ENCODE results near the gene CEND1. TPM values are rescaled to one million over a fixed set of nuclear protein-coding genes. Genes with fewer than 3 reads are reported as not detected.

CEND1 gene
- total and polyA plus RNA-seq, 2 of the 4 experiments (the other 2 are of a cell fraction) = 0.90 to 4.0 TPM

GRCh38 chr11:766936-767210 lies 23.0 kb downstream of the CEND1 start:
- CTCF ChIA-PET = no interaction called here
- H3K9me3 ChIP-seq (ENCODE audit: control insufficient read depth, insufficient read depth, low read length) = no peaks in the 10 kb centered on the region
- no peak overlapping the region for H2BK5ac ChIP-seq (ENCODE audit: low read depth, low read length, poor library complexity, severe bottlenecking)
- no peak overlapping the region for H2AK9ac ChIP-seq (replicated peaks; ENCODE audit: low read depth, low read length, poor library complexity)
- no peak overlapping the region for H3K14ac ChIP-seq (replicated peaks; ENCODE audit: low read depth, low read length)
- no peak overlapping the region for H3K4me3 ChIP-seq (ENCODE audit: insufficient read depth, low read depth, low read length)
- H3K9me1 ChIP-seq (ENCODE audit: insufficient read depth, low read length) = peaks cover 3% of the 10 kb centered on the region; the same call in 1 of the 2 replicates
- no peak overlapping the region for H3K27ac ChIP-seq (ENCODE audit: insufficient read depth, low read length)
- no peak overlapping the region for H3K4me2 ChIP-seq (ENCODE audit: low read depth, low read length)
- H2BK20ac ChIP-seq (ENCODE audit: low read depth, low read length) = no peak overlapping the region
- H3K9ac ChIP-seq (ENCODE audit: low read depth, low read length) = no peak overlapping the region
- DNase-seq (no peak), ATAC-seq (ENCODE audit: low read depth) (no peak)
- no peak for TF ChIP-seq MXI1 (IDR thresholded peaks at IDR 0.05; ENCODE audit: borderline replicate concordance, low read depth, low read length)
- no peak for TF ChIP-seq NFE2L2 (IDR thresholded peaks at IDR 0.05; ENCODE audit: low read depth, low read length)
- TF ChIP-seq CEBPB (IDR thresholded peaks at IDR 0.05; ENCODE audit: low read depth, low read length) = no peak
- TF ChIP-seq BHLHE40 (IDR thresholded peaks at IDR 0.05; ENCODE audit: low read depth, low read length) = no peak
- TF ChIP-seq ELK1 (IDR thresholded peaks at IDR 0.05; ENCODE audit: borderline replicate concordance, low read depth, low read length) = no peak
- TF ChIP-seq CTCF (conservative IDR thresholded peaks at IDR 0.05; ENCODE audit: low read depth, low read length) = no peak
- no peak for TF ChIP-seq CHD1 (IDR thresholded peaks at IDR 0.05; ENCODE audit: low read depth, low read length)
- TF ChIP-seq RFX5 (IDR thresholded peaks at IDR 0.05; ENCODE audit: low read depth, low read length) = no peak
- TF ChIP-seq POLR2A (IDR thresholded peaks at IDR 0.05; ENCODE audit: low read depth, low read length) = no peak
- no peak for TF ChIP-seq FOS (IDR thresholded peaks at IDR 0.05; ENCODE audit: low read depth, low read length)
- no peak for TF ChIP-seq MAFK (IDR thresholded peaks at IDR 0.05; ENCODE audit: low read depth, low read length)
- no peak for TF ChIP-seq SMC3 (IDR thresholded peaks at IDR 0.05; ENCODE audit: low read depth, low read length)
- TF ChIP-seq USF2 (IDR thresholded peaks at IDR 0.05; ENCODE audit: low read depth, low read length) = no peak
- TF ChIP-seq MAZ (IDR thresholded peaks at IDR 0.05; ENCODE audit: borderline replicate concordance, low read depth, low read length) = no peak
- in situ Hi-C loops (cut with MboI; ENCODE audit: low sequenced_read_pairs) (no loop called here), dilution Hi-C loops (cut with HindIII; ENCODE audit: low sequenced_read_pairs, unreplicated experiment) (no loop called here), intact Hi-C loops (cut with micrococcal nuclease) (no loop called here)
- POLR2A ChIA-PET (ENCODE audit: unreplicated experiment) = no interaction called here
- H3K4me1 ChIP-seq (ENCODE audit: control insufficient read depth, insufficient read depth, low read length) = peaks cover 5% of the 10 kb centered on the region
- H3K36me3 ChIP-seq (ENCODE audit: control insufficient read depth, insufficient read depth, low read length) = peaks cover 66% of the 10 kb centered on the region
- H3K56ac ChIP-seq (ENCODE audit: extremely low read depth, insufficient read depth, low read length) = no peak overlapping the region
- no CpG with 5 or more reads among the region's 2 CpGs for WGBS, 2 experiments (ENCODE audit: extremely low coverage in 2 of 2, insufficient read length in 1 of 2)
- no peak overlapping the region for H2BK15ac ChIP-seq (ENCODE audit: low read depth, low read length)
- no peak overlapping the region for H3K4ac ChIP-seq (ENCODE audit: low read depth, low read length)
- no peak overlapping the region for H3K23ac ChIP-seq (ENCODE audit: low read depth, low read length)
- H4K91ac ChIP-seq (ENCODE audit: insufficient read depth, low read depth, low read length) = no peak overlapping the region
- H4K20me1 ChIP-seq (ENCODE audit: insufficient read depth, low read length) = peaks cover 58% of the 10 kb centered on the region
- no peak overlapping the region for H4K8ac ChIP-seq (ENCODE audit: low read depth in 2 of 2, low read length in 2 of 2)
- no peak overlapping the region for H2BK120ac ChIP-seq (ENCODE audit: low read depth, low read length)
- BruUV-seq (replicated peaks) = no TSS peak
- no peak overlapping the region for H4K5ac ChIP-seq (ENCODE audit: low read depth, low read length)
- H2AK5ac ChIP-seq (ENCODE audit: low read depth, low read length) = no peak overlapping the region
- H3K18ac ChIP-seq (ENCODE audit: low read depth, low read length) = no peak overlapping the region
- H2AFZ ChIP-seq (replicated peaks; ENCODE audit: low read length, poor library complexity) = no peak overlapping the region
- peaks cover 9 to 50% of the 10 kb centered on the region in 2 experiments for H3K79me1 ChIP-seq (ENCODE audit: low read depth in 1 of 2, low read length in 2 of 2)
- no peaks in the 10 kb centered on the region for H3K27me3 ChIP-seq (ENCODE audit: control insufficient read depth, insufficient read depth, low read length)

Measured in IMR-90 (cell line).